AG04449 (cell line): ENCODE measurements around the gene FAM9C.
"Not testable (repeated sequence)": the region's sequence is repeated elsewhere in the genome, so short reads cannot be mapped to it uniquely, and the experiment has no call there.

Experiments
- CTCF ChIA-PET: fragments of 350-600 bp; formaldehyde crosslinking; extraction: SDS; loops from one replicate; lab custom pipeline; 2021; ENCODE audit warnings: antibody characterized with exemption; lab: Yijun Ruan, JAX
- POLR2A ChIA-PET: fragments of 400-600, 350-600 bp; formaldehyde crosslinking; extraction: SDS; loops from one replicate; lab custom pipeline; 2020; ENCODE audit warnings: antibody characterized with exemption, inconsistent platforms; lab: Yijun Ruan, JAX
- DNase-seq: peaks from one replicate; pipeline ENCODE4 v3.0.0-alpha.2; 2010; ENCODE audit warnings: low read depth, low spot score
- H3K4me3 ChIP-seq: 2 replicates; pipeline ENCODE4 v1.5.1; 2011; ENCODE audit warnings: low read depth, mild to moderate bottlenecking, control low read depth, low read length
- CTCF ChIP-seq: IDR thresholded peaks from one replicate; pipeline ENCODE4 v1.5.1; 2011; ENCODE audit warnings: mild to moderate bottlenecking, moderate library complexity, low read length, control low read depth, inconsistent platforms; ENCODE audit not compliant: insufficient read depth; ENCODE audit errors: missing control alignments

The FAM9C gene

GRCh38 chrX:13088156-13088487 is 43.7 kb upstream of the FAM9C start:
- POLR2A ChIA-PET: no interaction called here
- no peak for TF ChIP-seq CTCF
- CTCF ChIA-PET: no interaction called here
- no peak overlapping the region for H3K4me3 ChIP-seq
- DNase-seq: no peak

GRCh38 chrX:13087322-13088155 is 43.1 kb upstream of the FAM9C start:
- TF ChIP-seq CTCF: no peak
- POLR2A ChIA-PET: no interaction called here
- H3K4me3 ChIP-seq: no peak overlapping the region
- CTCF ChIA-PET: no interaction called here
- no peak for DNase-seq

- CTCF ChIA-PET, DNase-seq, POLR2A ChIA-PET, H3K4me3 ChIP-seq: not testable (repeated sequence)
These were observed 42.4 kb upstream of the FAM9C start for GRCh38 chrX:13086793-13087321.

GRCh38 chrX:13086076-13086475 is 41.7 kb upstream of the FAM9C start:
- ChIA-PET POLR2A (no interaction called here), CTCF (no interaction called here)
- no peak for DNase-seq
- H3K4me3 ChIP-seq: no peak overlapping the region
- TF ChIP-seq CTCF: no peak

GRCh38 chrX:13085526-13085925 is 41.1 kb upstream of the FAM9C start:
- ChIA-PET CTCF (no interaction called here), POLR2A (no interaction called here)
- no peak for DNase-seq
- no peak for TF ChIP-seq CTCF
- no peak overlapping the region for H3K4me3 ChIP-seq

GRCh38 chrX:13084611-13085010 is 40.2 kb upstream of the FAM9C start:
- ChIA-PET CTCF (no interaction called here), POLR2A (no interaction called here)
- H3K4me3 ChIP-seq: no peak overlapping the region
- DNase-seq: no peak
- TF ChIP-seq CTCF: no peak

GRCh38 chrX:13083755-13084326 is 39.4 kb upstream of the FAM9C start:
- CTCF ChIA-PET, DNase-seq, POLR2A ChIA-PET, H3K4me3 ChIP-seq: not testable (repeated sequence)
